HL-60 (cell line): ENCODE data around the gene TEDC2.

Source experiments
- DNase-seq, 2 experiments: peaks; one replicate each; pipeline ENCODE4 v3.0.0-alpha.2; 2010 to 2020; ENCODE audit warnings: low read depth in 1 of 2, low spot score in 1 of 2
- H3K27ac ChIP-seq: fragments of 250-450 bp; sonication (Bioruptor Pico); replicated peaks from 2 replicates; pipeline ENCODE4 v1.5.1; 2020; ENCODE audit warnings: mild to moderate bottlenecking, moderate library complexity
- H3K27me3 ChIP-seq: fragments of 250-450 bp; sonication (Bioruptor Pico); 2 replicates; pipeline ENCODE4 v1.5.1; 2021; ENCODE audit warnings: mild to moderate bottlenecking, moderate library complexity; ENCODE audit not compliant: insufficient read depth, poor library complexity, severe bottlenecking
- H3K4me3 ChIP-seq: replicated peaks from 2 replicates; pipeline ENCODE4 v1.5.1; 2011; ENCODE audit warnings: mild to moderate bottlenecking, control low read depth, low read length; ENCODE audit not compliant: insufficient read depth
- GABPA ChIP-seq: IDR thresholded peaks from 2 replicates; pipeline ENCODE4 v1.6.1; 2012; ENCODE audit warnings: low read depth
- POLR2AphosphoS5 ChIP-seq: IDR thresholded peaks from 2 replicates; pipeline ENCODE4 v1.6.1; 2012; ENCODE audit warnings: low read depth
- SPI1 ChIP-seq: IDR thresholded peaks from 2 replicates; pipeline ENCODE4 v1.6.1; 2012; ENCODE audit warnings: low read depth, mild to moderate bottlenecking, borderline replicate concordance
- TF ChIP-seq, protein P1 (sequence below): IDR thresholded peaks from 2 replicates; pipeline ENCODE4 v1.6.1; 2012; ENCODE audit warnings: low read depth; ENCODE audit not compliant: insufficient replicate concordance
- TF ChIP-seq, protein P2 (sequence below): IDR thresholded peaks from one replicate; pipeline ENCODE4 v1.5.1; 2011; ENCODE audit warnings: low read length, control low read depth, inconsistent platforms; ENCODE audit not compliant: insufficient read depth

Gene TEDC2

DNA sequence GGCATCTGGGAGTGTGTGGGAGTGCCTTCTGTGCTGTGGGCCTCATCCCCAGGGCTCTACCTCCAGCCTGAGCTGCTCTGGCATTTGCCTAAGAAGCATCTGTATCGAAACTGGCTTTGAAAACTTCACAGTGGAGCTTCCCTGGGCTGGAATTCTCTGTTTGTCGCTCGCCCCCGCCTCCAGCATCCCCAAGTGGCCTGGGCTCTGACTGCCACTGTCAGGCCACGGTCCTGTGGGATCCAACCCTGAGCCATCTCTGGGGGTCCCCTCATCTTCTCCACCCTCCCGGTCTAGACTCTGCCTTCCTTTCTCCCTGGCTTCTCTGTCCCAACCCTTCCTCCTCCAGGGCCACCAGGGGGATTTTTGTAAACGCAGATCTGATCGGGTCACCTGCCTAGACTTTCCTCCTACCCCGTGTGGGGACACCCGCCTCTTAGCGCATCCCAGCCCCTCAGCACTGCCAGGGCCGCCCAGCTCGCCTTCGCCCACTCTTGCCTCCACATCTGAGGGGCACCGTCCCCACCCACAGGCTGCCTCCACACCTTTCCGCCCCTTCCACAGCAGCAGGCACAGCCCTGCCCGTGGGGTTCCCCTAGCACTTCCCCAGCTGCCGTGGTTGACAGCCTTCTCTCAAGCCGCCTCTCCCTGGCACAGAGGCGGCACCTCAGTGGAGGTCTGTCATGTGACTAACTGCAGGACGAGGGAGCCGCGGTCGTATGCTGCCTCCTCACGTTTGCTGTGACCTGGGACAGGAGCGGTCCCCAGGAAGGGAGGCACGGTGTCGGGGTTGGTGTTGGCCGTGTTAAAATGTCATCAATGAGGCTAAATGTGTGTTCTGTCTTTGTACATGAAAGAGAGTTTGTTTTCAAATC is 27.0 kb downstream of the TEDC2 start:
- Histone ChIP-seq H3K27me3 (no peaks in the 10 kb centered on the region), H3K27ac (no peak overlapping the region), H3K4me3 (no peak overlapping the region)
- no peak for TF ChIP-seq GABPA
- TF ChIP-seq, protein P1, sequence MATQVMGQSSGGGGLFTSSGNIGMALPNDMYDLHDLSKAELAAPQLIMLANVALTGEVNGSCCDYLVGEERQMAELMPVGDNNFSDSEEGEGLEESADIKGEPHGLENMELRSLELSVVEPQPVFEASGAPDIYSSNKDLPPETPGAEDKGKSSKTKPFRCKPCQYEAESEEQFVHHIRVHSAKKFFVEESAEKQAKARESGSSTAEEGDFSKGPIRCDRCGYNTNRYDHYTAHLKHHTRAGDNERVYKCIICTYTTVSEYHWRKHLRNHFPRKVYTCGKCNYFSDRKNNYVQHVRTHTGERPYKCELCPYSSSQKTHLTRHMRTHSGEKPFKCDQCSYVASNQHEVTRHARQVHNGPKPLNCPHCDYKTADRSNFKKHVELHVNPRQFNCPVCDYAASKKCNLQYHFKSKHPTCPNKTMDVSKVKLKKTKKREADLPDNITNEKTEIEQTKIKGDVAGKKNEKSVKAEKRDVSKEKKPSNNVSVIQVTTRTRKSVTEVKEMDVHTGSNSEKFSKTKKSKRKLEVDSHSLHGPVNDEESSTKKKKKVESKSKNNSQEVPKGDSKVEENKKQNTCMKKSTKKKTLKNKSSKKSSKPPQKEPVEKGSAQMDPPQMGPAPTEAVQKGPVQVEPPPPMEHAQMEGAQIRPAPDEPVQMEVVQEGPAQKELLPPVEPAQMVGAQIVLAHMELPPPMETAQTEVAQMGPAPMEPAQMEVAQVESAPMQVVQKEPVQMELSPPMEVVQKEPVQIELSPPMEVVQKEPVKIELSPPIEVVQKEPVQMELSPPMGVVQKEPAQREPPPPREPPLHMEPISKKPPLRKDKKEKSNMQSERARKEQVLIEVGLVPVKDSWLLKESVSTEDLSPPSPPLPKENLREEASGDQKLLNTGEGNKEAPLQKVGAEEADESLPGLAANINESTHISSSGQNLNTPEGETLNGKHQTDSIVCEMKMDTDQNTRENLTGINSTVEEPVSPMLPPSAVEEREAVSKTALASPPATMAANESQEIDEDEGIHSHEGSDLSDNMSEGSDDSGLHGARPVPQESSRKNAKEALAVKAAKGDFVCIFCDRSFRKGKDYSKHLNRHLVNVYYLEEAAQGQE, result no peak
- TF ChIP-seq POLR2AphosphoS5, result no peak
- TF ChIP-seq SPI1, result peak; percentile 60; the same call in 1 of the 2 replicates
- TF ChIP-seq, protein P2, sequence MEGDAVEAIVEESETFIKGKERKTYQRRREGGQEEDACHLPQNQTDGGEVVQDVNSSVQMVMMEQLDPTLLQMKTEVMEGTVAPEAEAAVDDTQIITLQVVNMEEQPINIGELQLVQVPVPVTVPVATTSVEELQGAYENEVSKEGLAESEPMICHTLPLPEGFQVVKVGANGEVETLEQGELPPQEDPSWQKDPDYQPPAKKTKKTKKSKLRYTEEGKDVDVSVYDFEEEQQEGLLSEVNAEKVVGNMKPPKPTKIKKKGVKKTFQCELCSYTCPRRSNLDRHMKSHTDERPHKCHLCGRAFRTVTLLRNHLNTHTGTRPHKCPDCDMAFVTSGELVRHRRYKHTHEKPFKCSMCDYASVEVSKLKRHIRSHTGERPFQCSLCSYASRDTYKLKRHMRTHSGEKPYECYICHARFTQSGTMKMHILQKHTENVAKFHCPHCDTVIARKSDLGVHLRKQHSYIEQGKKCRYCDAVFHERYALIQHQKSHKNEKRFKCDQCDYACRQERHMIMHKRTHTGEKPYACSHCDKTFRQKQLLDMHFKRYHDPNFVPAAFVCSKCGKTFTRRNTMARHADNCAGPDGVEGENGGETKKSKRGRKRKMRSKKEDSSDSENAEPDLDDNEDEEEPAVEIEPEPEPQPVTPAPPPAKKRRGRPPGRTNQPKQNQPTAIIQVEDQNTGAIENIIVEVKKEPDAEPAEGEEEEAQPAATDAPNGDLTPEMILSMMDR, result no peak
- DNase-seq, result peak; percentile 47 to 87

DNA sequence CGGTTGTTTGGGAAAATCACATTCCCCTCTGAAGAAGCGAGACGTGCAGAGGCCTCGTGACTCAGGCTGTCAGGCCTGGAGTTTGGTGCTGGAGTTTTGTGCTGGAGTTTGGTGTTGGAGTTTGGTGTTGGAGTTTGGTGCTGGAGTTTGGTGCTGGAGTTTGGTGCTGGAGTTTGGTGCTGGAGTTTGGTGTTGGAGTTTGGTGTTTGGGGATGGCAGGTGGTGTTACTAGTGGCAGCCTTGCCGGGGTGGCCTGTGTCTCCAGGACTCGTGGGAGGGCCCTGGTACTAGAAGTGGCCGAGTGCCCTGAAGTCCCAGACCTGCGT is 27.6 kb downstream of the TEDC2 start:
- Histone ChIP-seq H3K27ac (no peak overlapping the region), H3K4me3 (no peak overlapping the region), H3K27me3 (no peaks in the 10 kb centered on the region)
- DNase-seq, result no peak
- TF ChIP-seq, protein P1, result no peak
- TF ChIP-seq, protein P2, result no peak
- TF ChIP-seq GABPA, result no peak
- no peak for TF ChIP-seq POLR2AphosphoS5
- no peak for TF ChIP-seq SPI1

DNA sequence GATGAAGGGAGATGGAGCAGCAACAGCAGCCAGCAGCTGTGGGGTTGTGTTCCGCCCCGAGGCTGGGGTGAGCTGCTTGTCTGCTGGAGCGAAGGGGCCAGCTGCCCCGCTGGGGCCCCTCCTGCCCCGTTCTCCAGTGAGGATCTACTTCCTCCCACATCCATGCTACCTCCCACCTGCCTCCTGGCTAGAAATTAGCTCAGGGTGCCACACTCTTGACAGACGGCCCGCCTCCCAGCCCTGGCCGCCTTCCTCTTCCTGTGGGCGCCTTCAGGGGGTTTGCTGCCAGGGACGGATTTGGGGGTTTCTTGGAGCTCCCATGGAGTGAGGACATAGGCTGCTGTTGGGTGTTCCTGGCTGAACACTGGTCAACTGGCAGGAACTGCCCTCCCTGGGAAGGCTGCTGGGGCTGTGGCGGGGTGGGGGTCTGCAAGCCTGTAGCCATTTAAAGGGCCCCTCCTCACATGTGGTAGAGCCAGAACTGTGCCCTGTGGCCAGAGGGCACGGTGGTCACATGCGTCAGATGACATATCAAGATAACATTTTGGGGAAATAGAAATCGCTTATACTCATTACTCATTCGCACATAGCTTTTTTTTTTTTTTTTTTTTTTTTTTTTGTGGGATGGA is 28.1 kb downstream of the TEDC2 start:
- Histone ChIP-seq H3K4me3 (no peak overlapping the region), H3K27ac (no peak overlapping the region; the same call in 1 of the 2 replicates), H3K27me3 (no peaks in the 10 kb centered on the region)
- DNase-seq, result peak; percentile 57 to 65
- TF ChIP-seq POLR2AphosphoS5 (no peak), SPI1 (peak; percentile 25; the same call in 1 of the 2 replicates), GABPA (no peak)
- TF ChIP-seq, protein P1, result no peak
- TF ChIP-seq, protein P2, result no peak
